Activated gamma-delta T cell treated with anti-CD3 and anti-CD28 coated beads, Interleukin-2, amount 50 U/mL, for 16 hours (primary cell): ENCODE results near the gene TTC38.
"Not testable (repeated sequence)": the region's sequence is repeated elsewhere in the genome, so short reads cannot be mapped to it uniquely, and the experiment has no call there.

Experiments used
- DNase-seq: peaks from one replicate; pipeline ENCODE4 v3.0.0-alpha.2; 2020; ENCODE audit warnings: low read depth

Gene TTC38

GRCh38 chr22:46246178-46246577 lies 21.6 kb upstream of the TTC38 start:
- no peak for DNase-seq

GRCh38 chr22:46247443-46247975 lies 20.3 kb upstream of the TTC38 start:
- DNase-seq: no peak

- peak; percentile 90 for DNase-seq
These were observed 17.6 kb upstream of the TTC38 start, which contains the start of gene CDPF1 for GRCh38 chr22:46250035-46250782. TSS of gene CDPF1 (minus strand) at chr22:46250293. CDS start at chr22:46248284, 2,009 bp downstream.

- DNase-seq: no peak
These were observed 17.1 kb upstream of the TTC38 start for GRCh38 chr22:46250783-46251125.

- DNase-seq: no peak
These were observed 16.5 kb upstream of the TTC38 start for GRCh38 chr22:46251266-46251665.

- no peak for DNase-seq
These were observed 15.9 kb upstream of the TTC38 start for GRCh38 chr22:46251816-46252380.

- no peak for DNase-seq
These were observed 11.3 kb upstream of the TTC38 start for GRCh38 chr22:46256358-46256958.

GRCh38 chr22:46259374-46259773 lies 8.4 kb upstream of the TTC38 start:
- DNase-seq: no peak

GRCh38 chr22:46260038-46260437 lies 7.8 kb upstream of the TTC38 start:
- DNase-seq: no peak

- DNase-seq: no peak
These were observed 5.2 kb upstream of the TTC38 start for GRCh38 chr22:46262449-46263215.

GRCh38 chr22:46263216-46263590 lies 4.6 kb upstream of the TTC38 start, which contains the start of gene PKDREJ:
TSS of gene PKDREJ (minus strand) at chr22:46263343. CDS start at chr22:46263322, 21 bp downstream.
- no peak for DNase-seq

- DNase-seq: not testable (repeated sequence)
These were observed 3.3 kb upstream of the TTC38 start for GRCh38 chr22:46264520-46264919.

- not testable (repeated sequence) for DNase-seq
These were observed 2.2 kb upstream of the TTC38 start for GRCh38 chr22:46265627-46266026.

GRCh38 chr22:46269564-46269963 lies 1.8 kb downstream of the TTC38 start:
- DNase-seq: no peak

GRCh38 chr22:46272196-46272595 lies 4.4 kb downstream of the TTC38 start:
- DNase-seq: no peak

- no peak for DNase-seq
These were observed 5.1 kb downstream of the TTC38 start for GRCh38 chr22:46272762-46273431.

GRCh38 chr22:46273432-46274148 lies 5.8 kb downstream of the TTC38 start:
- DNase-seq: no peak

GRCh38 chr22:46274381-46274780 lies 6.6 kb downstream of the TTC38 start:
- no peak for DNase-seq

- DNase-seq: no peak
These were observed 7.8 kb downstream of the TTC38 start for GRCh38 chr22:46275455-46276122.

GRCh38 chr22:46276563-46276962 lies 8.8 kb downstream of the TTC38 start:
- no peak for DNase-seq
